ENCODE data around the gene HOXA3.
A peak's percentile ranks its signal among the peaks of the same experiment; 100 is the strongest.

Gene HOXA3

DNA sequence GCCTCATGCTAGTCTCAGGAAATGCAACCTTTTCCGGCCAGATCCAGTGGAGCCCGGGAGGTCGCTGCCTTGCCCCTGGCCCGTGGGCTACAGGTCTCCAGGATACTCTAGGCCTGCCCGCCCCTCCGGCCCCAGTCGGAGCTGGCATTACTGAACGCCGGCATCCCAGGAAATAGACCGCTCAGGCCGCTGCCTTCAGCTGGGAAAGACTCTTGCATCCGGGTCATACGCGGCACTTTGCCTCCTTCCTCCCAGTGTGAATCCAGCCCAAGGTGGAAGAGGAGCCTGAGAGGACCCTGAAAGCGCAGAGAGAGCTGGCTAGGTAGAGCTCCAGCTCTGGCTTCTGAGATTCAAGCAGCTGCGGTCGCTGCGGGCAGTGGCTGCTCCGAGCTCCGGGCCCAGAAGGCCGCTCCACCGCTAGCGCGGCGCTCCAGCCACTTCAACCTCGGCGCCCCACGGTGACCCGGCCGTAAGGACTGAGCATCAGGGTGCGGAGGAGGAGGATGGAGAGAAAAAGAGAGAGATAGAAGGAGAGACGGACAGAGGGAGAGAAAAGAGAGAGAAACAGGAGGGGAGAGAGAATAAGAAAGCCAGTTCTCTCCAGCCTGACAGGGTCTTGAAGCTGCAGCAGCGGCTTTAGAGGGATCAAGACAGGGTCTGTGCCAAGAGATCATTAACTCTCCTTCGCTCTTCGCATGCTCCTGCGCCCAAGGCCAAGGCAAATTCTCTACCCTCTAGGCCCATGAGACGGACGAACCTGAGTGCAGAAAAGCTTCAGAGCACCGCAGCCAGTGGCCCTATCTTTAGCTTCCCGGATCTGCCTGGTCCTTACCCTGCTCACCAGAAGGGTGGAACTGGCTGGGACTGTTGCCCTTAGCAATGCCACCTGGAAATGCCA, 23.5 kb upstream of the HOXA3 start:
- peaks cover 22% of the 10 kb centered on the region for H3K4me1 Mint-ChIP-seq (ENCODE audit: low read depth)
- DNase-seq: no peak
- peaks cover 85% of the 10 kb centered on the region for H3K27me3 Mint-ChIP-seq
- no peaks in the 10 kb centered on the region for H3K36me3 Mint-ChIP-seq (ENCODE audit: low read depth)
- H3K27ac Mint-ChIP-seq: no peak overlapping the region
- H3K4me3 Mint-ChIP-seq: no peak overlapping the region
- H3K9me3 Mint-ChIP-seq: no peaks in the 10 kb centered on the region

GRCh38 chr7:27174874-27175625, 22.7 kb upstream of the HOXA3 start:
- H3K27me3 Mint-ChIP-seq: peaks cover 85% of the 10 kb centered on the region
- peak; percentile 30 for DNase-seq

GRCh38 chr7:27173956-27174873, 21.8 kb upstream of the HOXA3 start, which contains the start of gene HOXA10:
HOXA10 (minus strand) TSS chr7:27174320; CDS start chr7:27174306, 14 bp downstream.
- H3K27me3 Mint-ChIP-seq: peaks cover 82% of the 10 kb centered on the region
- H3K9me3 Mint-ChIP-seq: no peaks in the 10 kb centered on the region
- peaks cover 21% of the 10 kb centered on the region for H3K4me1 Mint-ChIP-seq (ENCODE audit: low read depth)
- H3K36me3 Mint-ChIP-seq (ENCODE audit: low read depth): no peaks in the 10 kb centered on the region
- H3K4me3 Mint-ChIP-seq: peak within 1 kb of the TSS; percentile 44
- H3K27ac Mint-ChIP-seq: no peak within 1 kb of the TSS
- peak; percentile 38 for DNase-seq

More at GRCh38 chr7:27174874-27175625, 22.7 kb upstream of the HOXA3 start:
- H3K36me3 Mint-ChIP-seq (ENCODE audit: low read depth): no peaks in the 10 kb centered on the region
- H3K4me1 Mint-ChIP-seq (ENCODE audit: low read depth): peaks cover 23% of the 10 kb centered on the region
- H3K9me3 Mint-ChIP-seq: no peaks in the 10 kb centered on the region
- H3K27ac Mint-ChIP-seq: no peak overlapping the region
- H3K4me3 Mint-ChIP-seq: peak overlapping the region; percentile 31

DNA sequence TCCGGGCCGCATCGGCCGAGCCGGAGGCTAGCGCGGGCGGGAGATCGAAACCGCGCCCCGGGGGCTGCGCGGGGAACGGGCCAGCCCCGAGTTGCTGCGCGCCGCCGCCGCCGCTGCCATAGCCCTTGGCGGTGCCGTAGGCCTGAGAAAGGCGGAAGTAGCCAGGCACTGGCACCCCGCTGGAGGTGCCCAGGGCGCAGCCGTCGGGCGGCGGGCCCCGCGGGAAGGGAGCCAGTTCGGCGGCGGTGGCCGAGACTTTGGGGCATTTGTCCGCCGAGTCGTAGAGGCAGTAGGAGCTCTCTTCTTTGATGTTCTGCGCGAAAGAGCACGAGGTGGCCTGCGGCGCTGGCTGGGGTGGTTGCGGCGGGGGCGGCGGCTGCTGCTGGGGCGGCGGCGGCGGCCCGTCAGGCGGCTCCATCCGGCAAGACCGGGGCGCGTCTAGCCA, 21.1 kb upstream of the HOXA3 start:
- H3K27ac Mint-ChIP-seq: no peak overlapping the region
- no peak overlapping the region for H3K4me3 Mint-ChIP-seq
- peaks cover 24% of the 10 kb centered on the region for H3K4me1 Mint-ChIP-seq (ENCODE audit: low read depth)
- peaks cover 83% of the 10 kb centered on the region for H3K27me3 Mint-ChIP-seq
- H3K9me3 Mint-ChIP-seq: no peaks in the 10 kb centered on the region
- H3K36me3 Mint-ChIP-seq (ENCODE audit: low read depth): no peaks in the 10 kb centered on the region
- peak; percentile 62 for DNase-seq

DNA sequence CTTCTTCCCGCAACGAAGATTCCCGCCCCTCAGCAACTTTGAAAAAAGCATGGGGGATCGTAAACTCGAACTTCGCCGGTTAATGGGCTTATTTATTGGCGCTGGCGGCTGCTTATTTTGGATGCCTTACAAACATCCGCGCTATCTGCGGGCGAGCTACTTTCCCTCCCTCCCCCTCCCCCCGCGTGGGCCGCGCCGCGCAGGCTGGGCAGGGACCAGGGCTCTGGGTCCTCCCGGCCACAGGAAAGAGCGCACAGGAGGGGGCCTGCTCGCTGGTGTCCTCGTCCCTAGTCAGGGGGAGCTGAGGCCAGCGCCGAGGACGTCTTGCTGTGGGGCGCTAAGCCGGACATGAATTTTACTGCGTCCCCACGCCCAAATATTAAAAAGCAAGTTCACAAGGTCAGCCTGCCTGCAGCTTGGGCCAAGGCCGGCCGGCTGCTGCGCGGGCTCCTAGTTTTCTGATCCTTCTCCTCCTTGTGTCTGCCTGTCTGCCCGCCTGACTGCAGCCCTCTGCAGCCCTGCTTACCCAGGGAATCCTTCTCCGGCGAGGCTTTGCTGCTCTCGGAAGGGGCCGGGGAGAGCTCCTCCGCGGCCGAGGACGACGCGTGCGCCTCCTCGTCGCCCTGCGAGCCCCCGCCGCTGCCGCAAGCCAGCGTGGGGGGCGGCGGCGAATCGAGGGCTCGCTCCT, 20.6 kb upstream of the HOXA3 start:
- peaks cover 83% of the 10 kb centered on the region for H3K27me3 Mint-ChIP-seq
- H3K4me3 Mint-ChIP-seq: peak overlapping the region; percentile 44
- peaks cover 25% of the 10 kb centered on the region for H3K4me1 Mint-ChIP-seq (ENCODE audit: low read depth)
- DNase-seq: peak; percentile 57
- no peaks in the 10 kb centered on the region for H3K36me3 Mint-ChIP-seq (ENCODE audit: low read depth)
- no peaks in the 10 kb centered on the region for H3K9me3 Mint-ChIP-seq
- H3K27ac Mint-ChIP-seq: no peak overlapping the region

- peak overlapping the region; percentile 77 for H3K27ac Mint-ChIP-seq
- H3K4me3 Mint-ChIP-seq: no peak overlapping the region
- no peaks in the 10 kb centered on the region for H3K9me3 Mint-ChIP-seq
- peaks cover 83% of the 10 kb centered on the region for H3K27me3 Mint-ChIP-seq
- H3K4me1 Mint-ChIP-seq (ENCODE audit: low read depth): peaks cover 27% of the 10 kb centered on the region
- H3K36me3 Mint-ChIP-seq (ENCODE audit: low read depth): no peaks in the 10 kb centered on the region
- DNase-seq: no peak
Observed at GRCh38 chr7:27172315-27172774, 20.0 kb upstream of the HOXA3 start.

DNA sequence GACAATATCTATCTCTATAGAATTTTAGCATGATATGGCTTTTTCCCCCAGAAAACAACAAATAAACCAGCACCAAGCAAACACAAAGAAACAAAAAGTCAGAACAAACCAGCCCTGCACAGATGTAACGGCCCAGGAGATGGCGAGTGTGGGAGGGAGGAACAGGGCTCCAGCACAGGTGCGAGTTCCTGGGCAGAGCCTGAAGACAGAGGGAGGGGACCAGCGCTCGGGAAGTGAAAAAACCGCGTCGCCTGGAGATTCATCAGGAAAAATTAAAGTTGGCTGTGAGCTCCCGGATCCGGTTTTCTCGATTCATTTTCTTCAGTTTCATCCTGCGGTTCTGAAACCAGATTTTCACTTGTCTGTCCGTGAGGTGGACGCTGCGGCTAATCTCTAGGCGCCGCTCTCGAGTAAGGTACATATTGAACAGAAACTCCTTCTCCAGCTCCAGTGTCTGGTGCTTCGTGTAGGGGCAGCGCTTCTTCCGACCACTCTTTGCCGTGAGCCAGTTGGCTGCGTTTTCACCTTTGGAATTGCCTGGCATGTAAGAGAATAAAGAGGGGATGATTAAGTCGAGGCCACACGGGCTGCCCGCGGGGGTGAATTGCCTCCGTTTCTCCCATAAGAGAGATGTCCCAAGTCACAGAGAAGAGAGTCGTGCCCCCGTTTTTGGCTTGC, 19.4 kb upstream of the HOXA3 start:
- Mint-ChIP-seq H3K4me1 (ENCODE audit: low read depth) (peaks cover 33% of the 10 kb centered on the region), H3K9me3 (no peaks in the 10 kb centered on the region), H3K4me3 (no peak overlapping the region), H3K27ac (peak overlapping the region; percentile 77), H3K27me3 (peaks cover 83% of the 10 kb centered on the region), H3K36me3 (ENCODE audit: low read depth) (no peaks in the 10 kb centered on the region)
- peak; percentile 42 for DNase-seq

DNA sequence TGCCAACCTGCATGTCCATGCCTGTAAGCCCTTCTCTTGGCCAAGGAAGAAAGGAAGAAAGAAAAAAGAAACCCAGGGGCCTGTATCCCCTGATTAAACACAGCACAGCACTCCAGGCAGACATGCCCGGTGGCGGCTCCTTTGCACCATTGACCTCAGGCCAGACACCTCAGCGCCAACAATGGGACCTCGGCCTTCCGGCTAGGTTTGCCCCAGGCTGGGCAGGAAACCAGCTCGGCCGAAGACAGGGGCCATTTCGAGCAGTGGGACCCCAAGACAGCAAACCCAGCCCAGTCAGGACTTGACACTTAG, 18.9 kb upstream of the HOXA3 start:
- Mint-ChIP-seq H3K27ac (peak overlapping the region; percentile 29), H3K27me3 (peaks cover 83% of the 10 kb centered on the region), H3K9me3 (no peaks in the 10 kb centered on the region), H3K4me3 (no peak overlapping the region), H3K4me1 (ENCODE audit: low read depth) (peaks cover 35% of the 10 kb centered on the region), H3K36me3 (ENCODE audit: low read depth) (no peaks in the 10 kb centered on the region)
- peak; percentile 36 for DNase-seq

GRCh38 chr7:27170426-27171324, 18.3 kb upstream of the HOXA3 start:
- H3K27me3 Mint-ChIP-seq: peaks cover 81% of the 10 kb centered on the region
- no peaks in the 10 kb centered on the region for H3K36me3 Mint-ChIP-seq (ENCODE audit: low read depth)
- no peaks in the 10 kb centered on the region for H3K9me3 Mint-ChIP-seq
- no peak for DNase-seq
- peak overlapping the region; percentile 29 for H3K27ac Mint-ChIP-seq
- peaks cover 38% of the 10 kb centered on the region for H3K4me1 Mint-ChIP-seq (ENCODE audit: low read depth)
- no peak overlapping the region for H3K4me3 Mint-ChIP-seq

DNA sequence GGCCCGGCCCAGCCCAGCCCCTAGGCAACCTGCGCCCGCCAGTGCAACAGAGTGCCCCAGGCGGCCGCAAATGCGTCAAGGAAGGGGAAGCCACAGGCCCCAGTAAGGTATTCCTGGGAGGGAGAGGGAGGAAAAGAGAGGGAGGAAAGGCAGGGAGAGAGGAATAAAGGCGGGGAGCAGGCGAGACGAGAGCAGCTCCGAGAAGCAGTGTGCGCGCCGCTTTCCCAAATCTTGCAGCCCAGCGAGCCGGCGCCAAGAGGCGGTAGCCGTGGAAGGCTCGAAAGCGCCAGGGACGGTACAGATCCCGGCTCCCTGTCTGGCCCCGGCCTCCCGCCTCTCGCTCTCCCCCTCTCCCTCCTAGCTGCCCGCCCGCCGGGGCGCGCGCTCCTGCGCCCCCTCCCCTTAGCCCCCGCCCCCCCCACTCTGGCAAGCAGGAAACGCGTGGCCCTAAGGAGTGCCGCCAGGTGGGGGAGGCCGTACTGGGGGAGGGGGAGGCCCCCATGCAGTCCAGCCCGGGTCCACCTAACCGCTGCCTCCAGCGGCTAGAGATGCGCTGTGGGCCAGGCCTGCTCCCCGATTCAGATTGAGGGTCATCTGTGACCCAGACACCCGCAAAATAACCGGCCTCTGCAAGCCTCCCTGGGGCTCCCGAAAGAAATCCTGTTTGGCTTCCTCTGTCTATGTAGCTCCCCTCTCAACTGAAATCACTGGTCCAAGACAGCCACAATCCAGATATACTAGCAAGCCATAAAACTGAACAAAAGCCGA, 17.5 kb upstream of the HOXA3 start:
- peaks cover 41% of the 10 kb centered on the region for H3K4me1 Mint-ChIP-seq (ENCODE audit: low read depth)
- H3K36me3 Mint-ChIP-seq (ENCODE audit: low read depth): no peaks in the 10 kb centered on the region
- no peaks in the 10 kb centered on the region for H3K9me3 Mint-ChIP-seq
- DNase-seq: peak; percentile 32
- H3K4me3 Mint-ChIP-seq: no peak overlapping the region
- no peak overlapping the region for H3K27ac Mint-ChIP-seq
- peaks cover 78% of the 10 kb centered on the region for H3K27me3 Mint-ChIP-seq

DNA sequence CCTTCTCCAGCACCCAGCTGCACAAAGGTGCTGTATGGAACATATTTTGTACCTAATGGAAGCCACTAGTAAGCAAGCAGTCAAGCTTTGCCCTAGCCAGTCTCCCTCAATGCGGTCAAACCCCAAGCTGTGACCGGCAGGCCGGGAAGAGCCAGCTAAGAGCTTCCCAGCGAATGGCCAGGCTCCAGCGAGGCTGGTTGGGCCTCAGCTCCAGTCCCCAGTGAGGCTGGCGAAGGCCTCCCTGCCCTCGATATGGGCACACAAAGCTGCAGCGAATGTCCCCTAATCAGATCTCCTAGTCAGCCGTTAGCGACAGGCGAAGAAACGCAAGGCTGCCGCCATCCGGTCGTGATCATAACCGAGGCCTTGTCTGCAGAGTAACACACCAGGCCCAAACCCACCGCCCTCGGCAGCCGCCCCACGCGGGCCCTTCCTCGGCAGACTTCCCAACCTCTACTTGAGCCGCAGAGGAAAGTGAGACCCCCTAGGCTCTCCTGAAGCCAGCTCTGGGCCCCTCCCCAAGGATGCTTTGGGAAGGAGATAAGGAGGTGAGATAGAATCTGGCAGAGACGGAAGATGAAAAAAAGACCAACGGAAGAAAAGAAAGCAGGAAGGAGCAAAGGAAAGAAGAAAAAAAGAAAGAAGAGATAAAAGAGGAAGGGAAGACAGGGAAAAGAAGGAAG, 16.0 kb upstream of the HOXA3 start:
- DNase-seq: peak; percentile 59
- Mint-ChIP-seq H3K4me3 (no peak overlapping the region), H3K36me3 (ENCODE audit: low read depth) (no peaks in the 10 kb centered on the region), H3K27me3 (peaks cover 84% of the 10 kb centered on the region), H3K9me3 (no peaks in the 10 kb centered on the region), H3K4me1 (ENCODE audit: low read depth) (peaks cover 49% of the 10 kb centered on the region), H3K27ac (peak overlapping the region; percentile 30)
